ENCODE data around the gene NPHP4.
"Not testable (repeated sequence)": the region's sequence is repeated elsewhere in the genome, so short reads cannot be mapped to it uniquely, and the experiment has no call there.

The NPHP4 gene

DNA sequence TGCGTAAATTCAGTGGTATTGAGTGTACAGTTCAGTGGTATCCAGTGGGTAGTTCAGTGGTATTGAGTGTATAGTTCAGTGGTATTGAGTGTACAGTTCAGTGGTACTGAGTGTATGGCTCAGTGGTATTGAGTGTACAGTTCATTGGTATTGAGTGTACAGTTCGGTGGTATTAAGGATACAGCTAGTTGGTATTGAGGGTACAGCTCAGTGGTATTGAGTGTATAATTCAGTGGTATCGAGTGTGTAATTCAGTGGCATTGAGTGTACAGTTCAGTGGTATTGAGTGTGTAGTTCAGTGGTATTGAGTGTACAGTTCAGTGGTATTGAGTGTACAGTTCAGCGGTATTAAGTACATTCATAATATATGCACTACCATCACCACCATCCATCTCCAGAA is 30.0 kb upstream of the NPHP4 start:
- no peak for TF ChIP-seq ZNF8 (CRISPR knock-in tag; IDR thresholded peaks at IDR 0.05)
- ATAC-seq = no peak

DNA sequence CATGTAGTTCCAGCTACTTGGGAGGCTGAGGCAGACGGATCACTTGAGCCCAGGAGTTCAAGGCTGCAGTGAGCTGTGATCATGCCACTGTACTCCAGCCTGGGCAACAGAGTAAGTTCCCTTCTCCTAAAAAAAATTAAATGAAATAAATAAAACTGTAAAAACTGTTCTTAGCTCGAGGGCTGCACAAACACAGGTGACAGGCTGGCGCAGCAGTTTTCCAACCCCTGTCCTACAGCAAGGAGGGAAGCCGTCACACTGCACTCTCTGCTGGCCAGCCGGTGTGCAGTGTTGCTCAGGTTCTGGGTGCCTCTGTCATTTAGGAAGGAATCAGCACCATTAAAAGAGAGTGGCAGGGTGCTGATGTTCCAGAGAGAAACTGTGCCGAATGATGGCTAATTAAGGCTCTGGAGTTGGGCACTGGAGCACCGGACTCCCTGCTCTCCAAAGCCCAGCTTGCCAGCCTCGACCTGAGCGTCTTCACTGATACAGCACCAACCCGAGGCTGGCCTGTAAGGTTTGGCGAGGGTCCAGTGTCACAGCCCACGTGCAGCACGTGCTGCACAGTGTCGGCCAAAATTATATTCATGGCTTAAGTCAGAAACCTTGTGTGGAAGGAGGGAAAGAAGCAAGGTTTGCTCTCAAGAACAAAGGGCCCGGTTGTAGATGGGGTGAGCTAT is 27.1 kb upstream of the NPHP4 start:
- ATAC-seq = no peak
- no peak for TF ChIP-seq GLIS3 (CRISPR knock-in tag; IDR thresholded peaks at IDR 0.05)

DNA sequence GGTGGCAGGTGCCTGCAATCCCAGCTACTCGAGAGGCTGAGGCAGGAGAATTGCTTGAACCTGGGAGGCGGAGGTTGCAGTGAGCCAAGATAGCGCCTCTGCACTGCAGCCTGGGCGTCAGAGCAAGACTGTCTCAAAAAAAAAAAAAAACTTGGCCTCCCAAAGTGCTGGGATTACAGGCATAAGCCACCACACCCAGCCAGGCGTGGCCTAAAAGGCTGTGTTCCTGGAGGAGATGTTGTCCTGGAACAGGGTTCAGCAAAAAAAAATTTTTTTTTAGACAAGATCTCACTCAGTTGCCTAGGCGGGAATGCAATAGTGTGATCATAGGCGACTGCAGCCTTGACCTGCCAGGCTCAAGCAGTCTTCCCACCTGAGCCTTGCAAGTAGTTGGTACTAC is 25.4 kb upstream of the NPHP4 start:
- ATAC-seq = not testable (repeated sequence)

DNA sequence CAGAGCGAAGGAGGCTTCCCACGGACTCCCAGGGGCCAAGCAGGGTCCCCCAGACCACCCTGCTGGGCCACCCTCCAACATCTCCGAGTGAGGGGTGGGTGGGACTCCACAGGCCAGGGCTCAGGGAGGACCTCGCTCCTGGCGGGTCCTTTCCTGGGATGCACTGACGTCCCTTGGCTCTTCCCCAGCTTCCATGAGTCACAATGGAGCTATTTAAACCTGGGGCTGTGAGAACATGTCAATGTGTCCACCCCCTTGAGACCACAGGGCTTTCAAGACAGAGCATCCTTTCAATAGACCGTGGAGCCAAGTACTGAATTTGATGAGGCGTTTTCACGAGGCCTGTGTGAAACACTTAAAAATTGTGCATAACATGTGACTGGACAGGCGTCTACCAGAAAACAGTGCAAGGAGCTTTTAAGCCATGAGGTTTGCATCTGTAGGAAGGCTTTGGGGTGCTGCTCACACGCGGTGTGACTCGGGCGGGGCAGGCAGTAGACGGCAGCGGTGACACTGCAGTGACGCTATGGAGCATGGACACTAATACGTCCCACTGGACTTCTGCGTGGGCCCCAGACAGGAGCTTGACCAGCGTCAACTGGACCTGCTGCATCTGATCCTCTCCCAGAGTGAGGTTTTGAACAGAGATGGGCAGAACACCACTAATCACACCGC is 24.1 kb upstream of the NPHP4 start:
- no peak for TF ChIP-seq ZNF8 (CRISPR knock-in tag; IDR thresholded peaks at IDR 0.05)
- TF ChIP-seq SNAI2 (CRISPR knock-in tag; IDR thresholded peaks at IDR 0.05) = no peak
- TF ChIP-seq GLIS3 (CRISPR knock-in tag; IDR thresholded peaks at IDR 0.05) = no peak
- peak; percentile 52 for ATAC-seq

DNA sequence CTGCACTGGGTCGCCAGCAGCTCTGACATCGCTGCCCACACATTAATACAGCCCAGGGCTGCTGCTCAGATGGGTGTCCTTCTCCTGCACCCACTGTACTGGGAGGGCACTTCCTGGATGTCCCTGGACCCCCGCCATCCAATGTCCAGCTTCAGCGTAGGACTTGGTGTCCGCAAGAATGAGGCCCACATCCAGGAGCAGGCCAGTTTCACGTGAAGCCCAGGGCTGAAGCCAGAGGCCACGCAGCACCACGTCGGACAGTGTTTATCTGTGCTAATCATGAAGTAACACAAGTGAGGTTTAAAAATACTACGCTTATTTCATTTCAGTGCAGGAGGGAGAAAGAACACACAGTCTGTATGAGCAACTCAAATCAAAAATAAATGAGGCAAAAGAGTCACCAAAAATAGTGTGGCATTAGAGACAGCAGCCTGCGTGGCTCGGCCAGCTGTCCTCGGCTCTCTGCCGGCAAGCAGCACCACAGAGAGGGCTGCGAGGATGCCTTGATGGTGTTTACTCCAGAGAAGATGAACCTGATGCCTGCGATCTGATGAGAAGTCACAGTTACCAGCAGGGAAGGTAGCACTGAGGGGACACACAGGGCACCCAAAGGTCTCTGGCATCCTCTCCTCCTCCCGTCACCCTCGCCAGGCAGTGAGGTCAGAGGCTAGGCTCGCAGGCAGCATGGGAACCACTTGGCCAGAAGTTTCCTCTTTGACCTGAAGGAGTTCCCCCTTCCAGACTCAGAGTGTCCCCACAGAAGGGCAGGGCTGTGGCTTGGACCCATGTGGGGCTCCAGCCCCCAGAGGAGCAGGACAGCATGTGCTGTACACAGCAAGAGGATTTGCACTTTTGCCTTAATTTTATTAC is 22.1 kb upstream of the NPHP4 start:
- TF ChIP-seq, protein P1, sequence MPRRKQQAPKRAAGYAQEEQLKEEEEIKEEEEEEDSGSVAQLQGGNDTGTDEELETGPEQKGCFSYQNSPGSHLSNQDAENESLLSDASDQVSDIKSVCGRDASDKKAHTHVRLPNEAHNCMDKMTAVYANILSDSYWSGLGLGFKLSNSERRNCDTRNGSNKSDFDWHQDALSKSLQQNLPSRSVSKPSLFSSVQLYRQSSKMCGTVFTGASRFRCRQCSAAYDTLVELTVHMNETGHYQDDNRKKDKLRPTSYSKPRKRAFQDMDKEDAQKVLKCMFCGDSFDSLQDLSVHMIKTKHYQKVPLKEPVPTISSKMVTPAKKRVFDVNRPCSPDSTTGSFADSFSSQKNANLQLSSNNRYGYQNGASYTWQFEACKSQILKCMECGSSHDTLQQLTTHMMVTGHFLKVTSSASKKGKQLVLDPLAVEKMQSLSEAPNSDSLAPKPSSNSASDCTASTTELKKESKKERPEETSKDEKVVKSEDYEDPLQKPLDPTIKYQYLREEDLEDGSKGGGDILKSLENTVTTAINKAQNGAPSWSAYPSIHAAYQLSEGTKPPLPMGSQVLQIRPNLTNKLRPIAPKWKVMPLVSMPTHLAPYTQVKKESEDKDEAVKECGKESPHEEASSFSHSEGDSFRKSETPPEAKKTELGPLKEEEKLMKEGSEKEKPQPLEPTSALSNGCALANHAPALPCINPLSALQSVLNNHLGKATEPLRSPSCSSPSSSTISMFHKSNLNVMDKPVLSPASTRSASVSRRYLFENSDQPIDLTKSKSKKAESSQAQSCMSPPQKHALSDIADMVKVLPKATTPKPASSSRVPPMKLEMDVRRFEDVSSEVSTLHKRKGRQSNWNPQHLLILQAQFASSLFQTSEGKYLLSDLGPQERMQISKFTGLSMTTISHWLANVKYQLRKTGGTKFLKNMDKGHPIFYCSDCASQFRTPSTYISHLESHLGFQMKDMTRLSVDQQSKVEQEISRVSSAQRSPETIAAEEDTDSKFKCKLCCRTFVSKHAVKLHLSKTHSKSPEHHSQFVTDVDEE (CRISPR knock-in tag; IDR thresholded peaks at IDR 0.05) = no peak
- no peak for TF ChIP-seq ZC3H10 (CRISPR knock-in tag; IDR thresholded peaks at IDR 0.05)
- TF ChIP-seq, protein P2, sequence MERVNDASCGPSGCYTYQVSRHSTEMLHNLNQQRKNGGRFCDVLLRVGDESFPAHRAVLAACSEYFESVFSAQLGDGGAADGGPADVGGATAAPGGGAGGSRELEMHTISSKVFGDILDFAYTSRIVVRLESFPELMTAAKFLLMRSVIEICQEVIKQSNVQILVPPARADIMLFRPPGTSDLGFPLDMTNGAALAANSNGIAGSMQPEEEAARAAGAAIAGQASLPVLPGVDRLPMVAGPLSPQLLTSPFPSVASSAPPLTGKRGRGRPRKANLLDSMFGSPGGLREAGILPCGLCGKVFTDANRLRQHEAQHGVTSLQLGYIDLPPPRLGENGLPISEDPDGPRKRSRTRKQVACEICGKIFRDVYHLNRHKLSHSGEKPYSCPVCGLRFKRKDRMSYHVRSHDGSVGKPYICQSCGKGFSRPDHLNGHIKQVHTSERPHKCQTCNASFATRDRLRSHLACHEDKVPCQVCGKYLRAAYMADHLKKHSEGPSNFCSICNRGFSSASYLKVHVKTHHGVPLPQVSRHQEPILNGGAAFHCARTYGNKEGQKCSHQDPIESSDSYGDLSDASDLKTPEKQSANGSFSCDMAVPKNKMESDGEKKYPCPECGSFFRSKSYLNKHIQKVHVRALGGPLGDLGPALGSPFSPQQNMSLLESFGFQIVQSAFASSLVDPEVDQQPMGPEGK (CRISPR knock-in tag; IDR thresholded peaks at IDR 0.05; ENCODE audit: borderline replicate concordance) = no peak
- TF ChIP-seq, protein P3, sequence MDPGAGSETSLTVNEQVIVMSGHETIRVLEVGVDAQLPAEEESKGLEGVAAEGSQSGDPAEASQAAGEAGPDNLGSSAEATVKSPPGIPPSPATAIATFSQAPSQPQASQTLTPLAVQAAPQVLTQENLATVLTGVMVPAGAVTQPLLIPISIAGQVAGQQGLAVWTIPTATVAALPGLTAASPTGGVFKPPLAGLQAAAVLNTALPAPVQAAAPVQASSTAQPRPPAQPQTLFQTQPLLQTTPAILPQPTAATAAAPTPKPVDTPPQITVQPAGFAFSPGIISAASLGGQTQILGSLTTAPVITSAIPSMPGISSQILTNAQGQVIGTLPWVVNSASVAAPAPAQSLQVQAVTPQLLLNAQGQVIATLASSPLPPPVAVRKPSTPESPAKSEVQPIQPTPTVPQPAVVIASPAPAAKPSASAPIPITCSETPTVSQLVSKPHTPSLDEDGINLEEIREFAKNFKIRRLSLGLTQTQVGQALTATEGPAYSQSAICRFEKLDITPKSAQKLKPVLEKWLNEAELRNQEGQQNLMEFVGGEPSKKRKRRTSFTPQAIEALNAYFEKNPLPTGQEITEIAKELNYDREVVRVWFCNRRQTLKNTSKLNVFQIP (CRISPR knock-in tag; IDR thresholded peaks at IDR 0.05; ENCODE audit: borderline replicate concordance, low read depth) = no peak
- no peak for TF ChIP-seq ZFP3 (CRISPR knock-in tag; IDR thresholded peaks at IDR 0.05)
- no peak for TF ChIP-seq SNAI2 (CRISPR knock-in tag; IDR thresholded peaks at IDR 0.05)
- no peak for TF ChIP-seq ZFP30 (CRISPR knock-in tag; IDR thresholded peaks at IDR 0.05)
- TF ChIP-seq ISL1 (CRISPR knock-in tag; IDR thresholded peaks at IDR 0.05) = no peak
- no peak for TF ChIP-seq OSR1 (CRISPR knock-in tag; IDR thresholded peaks at IDR 0.05)
- TF ChIP-seq CSDC2 (CRISPR knock-in tag; IDR thresholded peaks at IDR 0.05) = no peak
- no peak for TF ChIP-seq ARNTL (CRISPR knock-in tag; IDR thresholded peaks at IDR 0.05; ENCODE audit: borderline replicate concordance, low read depth)
- no peak for TF ChIP-seq TCF4 (CRISPR knock-in tag; IDR thresholded peaks at IDR 0.05; ENCODE audit: borderline replicate concordance)
- no peak for ATAC-seq

DNA sequence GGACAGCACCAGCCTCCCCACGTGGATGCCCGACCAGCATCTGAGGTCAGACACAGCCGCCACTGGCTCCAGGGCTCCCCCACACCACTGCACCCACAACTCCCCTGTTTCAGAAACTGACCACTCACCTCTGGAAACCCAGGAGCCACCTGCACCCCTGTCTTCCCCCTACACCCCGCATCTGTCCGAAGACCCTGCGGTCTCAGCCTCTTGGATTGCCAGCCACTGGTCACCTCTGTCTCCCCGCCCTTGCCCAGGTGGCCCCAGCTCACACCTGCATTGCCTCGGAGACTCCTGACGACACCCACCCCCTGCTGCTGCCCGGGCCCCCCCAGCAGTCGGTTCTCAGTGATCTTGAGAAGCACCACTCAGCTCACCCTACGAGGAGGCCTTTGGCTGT is 21.3 kb upstream of the NPHP4 start:
- no peak for ATAC-seq
- TF ChIP-seq, protein P2 (CRISPR knock-in tag; IDR thresholded peaks at IDR 0.05; ENCODE audit: borderline replicate concordance) = no peak
- TF ChIP-seq RARB (CRISPR knock-in tag; IDR thresholded peaks at IDR 0.05) = no peak
